Inflammatory macrophage treated with lipopolysaccharide for 1 hour (primary cell): ENCODE measurements around the gene FYB2.

ENCODE experiments used
- DNase-seq, 2 donors: peaks; one replicate each; pipeline ENCODE4 v3.0.0-alpha.2; 2020 to 2022

Gene FYB2

GRCh38 chr1:56819387-56819899 is at the start of gene FYB2:
Gene FYB2 (minus strand): TSS chr1:56819404. CDS start chr1:56819290, 114 bp downstream.
- DNase-seq = no peak

GRCh38 chr1:56868761-56869160 is 49.6 kb upstream of the FYB2 start:
- DNase-seq = no peak

- DNase-seq = no peak
These were observed 48.3 kb upstream of the FYB2 start for GRCh38 chr1:56867491-56867890.

GRCh38 chr1:56866656-56867055 is 47.5 kb upstream of the FYB2 start:
- DNase-seq = no peak

- no peak for DNase-seq
These were observed 45.2 kb upstream of the FYB2 start for GRCh38 chr1:56864430-56864829.

GRCh38 chr1:56863265-56863992 is 44.2 kb upstream of the FYB2 start:
- DNase-seq = no peak

- no peak for DNase-seq
These were observed 40.1 kb upstream of the FYB2 start for GRCh38 chr1:56859287-56859686.

GRCh38 chr1:56856186-56856585 is 37.0 kb upstream of the FYB2 start:
- no peak for DNase-seq

- DNase-seq = no peak
These were observed 36.0 kb upstream of the FYB2 start for GRCh38 chr1:56855190-56855589.

GRCh38 chr1:56854521-56855099 is 35.4 kb upstream of the FYB2 start, which contains the start of gene C8A:
Gene C8A (plus strand): TSS chr1:56854797. CDS start chr1:56854902, 105 bp downstream.
- DNase-seq = no peak

- DNase-seq = no peak
These were observed 33.3 kb upstream of the FYB2 start for GRCh38 chr1:56852476-56852875.

- DNase-seq = no peak
These were observed 31.7 kb upstream of the FYB2 start for GRCh38 chr1:56850922-56851321.

- DNase-seq = no peak
These were observed 31.2 kb upstream of the FYB2 start for GRCh38 chr1:56850411-56850810.

- no peak for DNase-seq
These were observed 30.5 kb upstream of the FYB2 start for GRCh38 chr1:56849750-56850149.

- DNase-seq = no peak
These were observed 26.1 kb upstream of the FYB2 start for GRCh38 chr1:56845343-56845742.

- no peak for DNase-seq
These were observed 25.4 kb upstream of the FYB2 start for GRCh38 chr1:56844545-56845136.

- DNase-seq = no peak
These were observed 24.3 kb upstream of the FYB2 start for GRCh38 chr1:56843544-56843943.

GRCh38 chr1:56838759-56839158 is 19.6 kb upstream of the FYB2 start:
- no peak for DNase-seq

GRCh38 chr1:56837244-56837939 is 18.2 kb upstream of the FYB2 start:
- no peak for DNase-seq

- no peak for DNase-seq
These were observed 17.2 kb upstream of the FYB2 start for GRCh38 chr1:56836359-56836758.

- DNase-seq = no peak
These were observed 16.5 kb upstream of the FYB2 start for GRCh38 chr1:56835657-56836056.

GRCh38 chr1:56834137-56834900 is 15.1 kb upstream of the FYB2 start:
- DNase-seq = no peak

- no peak for DNase-seq
These were observed 13.9 kb upstream of the FYB2 start for GRCh38 chr1:56833088-56833487.
